Left forelimb (tissue), 1 donor: ENCODE data around the gene CPSF4L.
A peak's percentile ranks its signal among the peaks of the same experiment; 100 is the strongest.

Experiments
- DNase-seq: peaks from one replicate; pipeline ENCODE4 v3.0.0-alpha.2; 2018; ENCODE audit warnings: low spot score

CPSF4L gene

GRCh38 chr17:73203135-73203787 is 58.4 kb downstream of the CPSF4L start:
- no peak for DNase-seq

- DNase-seq, result peak; percentile 17
Observed at GRCh38 chr17:73201215-73202069, 60.2 kb downstream of the CPSF4L start.

GRCh38 chr17:73200476-73200875 is 61.2 kb downstream of the CPSF4L start:
- no peak for DNase-seq

GRCh38 chr17:73199751-73200317 is 61.8 kb downstream of the CPSF4L start:
- DNase-seq, result peak; percentile 51

- DNase-seq, result peak; percentile 14
Observed at GRCh38 chr17:73198930-73199260, 62.8 kb downstream of the CPSF4L start.
